Activated CD8-positive, alpha-beta memory T cell treated with anti-CD3 and anti-CD28 coated beads, Interleukin-2, amount 50 U/mL, for 24 hours (primary cell): ENCODE results near the gene KRTAP12-2.
A peak's percentile ranks its signal among the peaks of the same experiment; 100 is the strongest.

Experiments used
- DNase-seq: peaks from one replicate; pipeline ENCODE4 v3.0.0-alpha.2; 2020; ENCODE audit errors: extremely low read depth

Gene KRTAP12-2

GRCh38 chr21:44626673-44627143 is 40.0 kb downstream of the KRTAP12-2 start, which contains the start of gene KRTAP10-9:
Gene KRTAP10-9 (plus strand): TSS chr21:44627093. CDS start chr21:44627172, 79 bp downstream.
- no peak for DNase-seq

- DNase-seq, result no peak
These were observed 40.5 kb downstream of the KRTAP12-2 start for GRCh38 chr21:44626262-44626661.

GRCh38 chr21:44625756-44626155 is 41.0 kb downstream of the KRTAP12-2 start:
- DNase-seq, result no peak

GRCh38 chr21:44623575-44623974 is 43.2 kb downstream of the KRTAP12-2 start:
- DNase-seq, result no peak

GRCh38 chr21:44619886-44620285 is 46.8 kb downstream of the KRTAP12-2 start:
- no peak for DNase-seq

GRCh38 chr21:44618909-44619308 is 47.8 kb downstream of the KRTAP12-2 start:
- DNase-seq, result peak; percentile 30

- DNase-seq, result no peak
These were observed 48.2 kb downstream of the KRTAP12-2 start for GRCh38 chr21:44618504-44618903.

- DNase-seq, result no peak
These were observed 49.6 kb downstream of the KRTAP12-2 start for GRCh38 chr21:44617071-44617501.

- no peak for DNase-seq
These were observed 50.2 kb downstream of the KRTAP12-2 start for GRCh38 chr21:44616591-44616926.
